Thyroid gland (tissue), 4 donors: ENCODE results near the gene HIVEP2. TPM values are rescaled to one million over a fixed set of nuclear protein-coding genes. Genes with fewer than 3 reads are reported as not detected.

ENCODE experiments used
- DNase-seq, 2 donors: peaks; one replicate each; pipeline ENCODE4 v3.0.0-alpha.2; 2019
- H3K27ac ChIP-seq, 3 donors: fragments of 200-600 bp; sonication (generic); 1 replicate in 2 of 3; 2 replicates in 1 of 3; pipeline ENCODE4 v1.5.1; 2016 to 2019; ENCODE audit warnings: mild to moderate bottlenecking in 1 of 3, moderate library complexity in 1 of 3
- H3K27me3 ChIP-seq: fragments of 200-600 bp; sonication (generic); one replicate; pipeline ENCODE4 v1.5.1; 2019
- H3K36me3 ChIP-seq, 2 donors: fragments of 200-600 bp; sonication (generic); one replicate each; pipeline ENCODE4 v1.5.1; 2016 to 2019
- H3K4me1 ChIP-seq, 2 donors: fragments of 200-600 bp; sonication (generic); one replicate each; pipeline ENCODE4 v1.5.1; 2017 to 2019
- H3K4me3 ChIP-seq, 3 donors: fragments of 200-600 bp; sonication (generic); replicated peaks in 1 of 3; 1 replicate in 2 of 3; 2 replicates in 1 of 3; pipeline ENCODE4 v1.5.1; 2016; ENCODE audit warnings: mild to moderate bottlenecking in 1 of 3
- H3K9me3 ChIP-seq: fragments of 200-600 bp; sonication (generic); one replicate; pipeline ENCODE4 v1.5.1; 2017
- CTCF ChIP-seq, 6 experiments: fragments of 200-600 bp in 3 of 6; fragments of 450-650 bp in 3 of 6; sonication (generic) in 3 of 6; IDR thresholded peaks; one replicate each; pipeline ENCODE4 v1.5.1; 2016 to 2019; ENCODE audit warnings: antibody characterized with exemption in 6 of 6, mild to moderate bottlenecking in 2 of 6, inconsistent platforms in 1 of 6, moderate library complexity in 1 of 6
- POLR2A ChIP-seq, 2 donors: fragments of 450-650 bp; IDR thresholded peaks; one replicate each; pipeline ENCODE4 v1.6.1; 2017; ENCODE audit warnings: antibody characterized with exemption in 2 of 2, mild to moderate bottlenecking in 2 of 2, moderate library complexity in 1 of 2
- WGBS, 2 donors: methylation state at CpG; one replicate each; pipeline ENCODE4 v1.1.5; 2017; 5-methylcytosine and 5-hydroxymethylcytosine counted together
- intact Hi-C: fragments of 100-400 bp; cut with DNase I; formaldehyde crosslinking; loops from one replicate; pipeline ENCODE4 v1.15.1; 2023
- total RNA-seq, 4 donors: library from RNA; depleted of rRNA; stranded (reverse); fragments of >200 nt; gene quantifications; one replicate each; pipeline ENCODE4 v1.2.3, GENCODE V29; 2016

The HIVEP2 gene
- total RNA-seq, 4 donors from 2014 or later, result 23.3 to 41.8 (median 26.4) TPM

DNA sequence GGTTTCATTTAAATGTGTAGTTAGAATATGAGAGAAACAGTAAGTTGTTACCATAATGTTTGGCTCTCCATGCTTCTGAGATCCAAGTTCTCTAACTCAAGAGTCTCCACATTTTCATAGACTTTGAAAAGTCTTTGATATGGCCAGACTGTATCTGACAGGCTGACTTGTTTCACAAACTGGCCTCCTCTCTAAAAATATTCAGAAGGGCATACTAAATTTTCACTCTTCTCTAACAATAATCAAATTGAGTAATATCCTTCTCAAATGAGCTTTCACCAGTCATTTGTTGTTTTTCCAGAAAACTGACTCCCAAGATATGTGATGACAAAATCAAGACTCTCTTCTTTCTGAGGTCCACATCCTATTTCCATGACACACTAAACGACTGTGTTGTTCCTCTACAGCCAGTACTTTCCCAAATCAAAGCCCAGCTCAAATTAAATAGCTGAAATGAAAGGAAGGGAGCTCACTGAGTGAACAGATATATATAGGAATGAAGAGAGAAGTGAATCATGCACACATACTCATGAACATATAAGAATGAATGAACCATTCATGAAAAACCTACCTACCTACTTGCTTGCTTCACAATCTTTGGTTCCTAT is 15.1 kb downstream of the HIVEP2 start:
- Histone ChIP-seq H3K4me1 (peaks cover 14 to 17% of the 10 kb centered on the region in 2 donors), H3K4me3 (no peak overlapping the region), H3K27me3 (no peaks in the 10 kb centered on the region), H3K36me3 (no peaks in the 10 kb centered on the region), H3K9me3 (no peaks in the 10 kb centered on the region), H3K27ac (no peak overlapping the region)
- TF ChIP-seq CTCF (IDR thresholded peaks at IDR 0.05), result no peak
- no peak for TF ChIP-seq POLR2A (IDR thresholded peaks at IDR 0.05)
- intact Hi-C loops, result loop anchor here (10.0 kb wide), 1 partner anchor 45 kb away; no protein-coding TSS in a partner anchor
- WGBS, 2 donors, result 88 to 90% methylated on average over 1 of the region's 1 CpG
- no peak for DNase-seq

GRCh38 chr6:142927904-142928303 is 17.1 kb downstream of the HIVEP2 start:
- Histone ChIP-seq H3K4me1 (peaks cover 4 to 8% of the 10 kb centered on the region in 2 donors), H3K27ac (peak overlapping the region in 2 of 3 donors; percentile 90 to 96), H3K4me3 (no peak overlapping the region), H3K9me3 (no peaks in the 10 kb centered on the region), H3K27me3 (no peaks in the 10 kb centered on the region), H3K36me3 (no peaks in the 10 kb centered on the region)
- 65 to 82% methylated on average over 5 of the region's 5 CpGs for WGBS, 2 donors
- intact Hi-C loops, result no loop called here
- no peak for DNase-seq
- TF ChIP-seq CTCF (IDR thresholded peaks at IDR 0.05), result no peak
- TF ChIP-seq POLR2A (IDR thresholded peaks at IDR 0.05), result no peak

DNA sequence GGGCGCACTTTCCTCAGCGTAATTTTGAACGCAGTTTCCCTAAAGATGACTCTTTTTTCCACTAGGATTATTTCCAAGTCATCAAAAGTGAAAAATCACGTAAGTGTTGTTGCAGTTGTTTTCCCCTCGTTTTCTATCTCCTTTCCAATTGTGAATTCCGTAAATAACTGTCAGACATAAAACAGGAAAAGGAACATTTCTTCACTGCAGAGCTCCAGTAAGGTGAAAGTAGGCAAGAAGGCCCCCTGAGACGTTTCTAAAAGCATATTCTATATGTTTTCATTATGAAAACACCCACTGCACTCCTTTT is 17.8 kb downstream of the HIVEP2 start:
- DNase-seq, result no peak
- H3K36me3 ChIP-seq, result no peaks in the 10 kb centered on the region
- H3K27me3 ChIP-seq, result no peaks in the 10 kb centered on the region
- WGBS, 2 donors, result 7 to 17% methylated on average over 7 of the region's 7 CpGs
- H3K4me3 ChIP-seq, result peak overlapping the region in 2 of 3 donors; percentile 32 to 47
- TF ChIP-seq POLR2A (IDR thresholded peaks at IDR 0.05) (no peak), CTCF (IDR thresholded peaks at IDR 0.05) (no peak)
- peak overlapping the region; percentile 78 to 96 (median 90) for H3K27ac ChIP-seq
- peaks cover 4 to 8% of the 10 kb centered on the region in 2 donors for H3K4me1 ChIP-seq
- no peaks in the 10 kb centered on the region for H3K9me3 ChIP-seq
- intact Hi-C loops, result no loop called here

DNA sequence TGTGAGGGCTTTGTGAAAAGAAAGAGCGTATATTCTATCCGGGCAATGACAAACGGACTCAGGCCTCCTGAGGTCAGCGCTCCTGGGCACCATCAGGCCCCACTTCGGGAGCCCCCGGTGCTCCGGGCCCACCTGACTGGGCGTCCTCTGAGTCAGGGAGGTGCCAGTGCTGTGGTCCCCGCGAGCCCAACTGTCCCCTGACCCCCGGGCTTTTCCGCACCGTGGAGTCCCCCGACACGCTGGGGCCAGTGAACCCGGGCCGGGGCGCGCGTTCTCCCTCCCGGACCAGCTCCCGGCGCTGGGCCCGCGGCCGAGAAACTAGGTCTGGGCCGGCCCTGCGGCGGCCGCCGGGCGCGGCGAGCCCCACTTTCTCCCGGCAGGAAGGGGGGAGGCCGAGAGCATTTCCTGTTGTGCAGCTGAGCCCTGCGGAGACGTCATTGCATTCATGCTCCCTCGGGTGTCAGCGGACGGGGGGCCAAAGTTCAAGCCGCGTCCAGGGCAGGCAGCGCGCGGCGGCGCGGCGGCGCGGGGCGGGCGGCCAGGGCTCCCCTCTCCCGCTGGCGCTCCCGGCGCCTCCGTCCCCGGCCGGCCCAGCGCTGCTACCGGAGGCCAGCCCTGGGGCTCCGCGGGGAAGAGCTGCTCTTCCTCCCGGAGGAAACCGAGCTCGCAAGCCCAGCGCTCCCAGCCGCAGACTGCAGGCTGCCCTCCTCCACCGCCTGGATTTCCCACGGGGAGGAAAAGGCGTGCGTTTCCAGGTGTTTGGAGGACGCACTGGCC is 18.3 kb downstream of the HIVEP2 start:
- no peaks in the 10 kb centered on the region for H3K27me3 ChIP-seq
- DNase-seq, result peak; percentile 73 to 79
- 8% methylated on average over 15 to 27 of the region's 75 CpGs for WGBS, 2 donors
- TF ChIP-seq POLR2A (IDR thresholded peaks at IDR 0.05) (peak in 1 of 2 donors; percentile 69), CTCF (IDR thresholded peaks at IDR 0.05) (no peak)
- H3K4me1 ChIP-seq, result peaks cover 4 to 8% of the 10 kb centered on the region in 2 donors
- H3K4me3 ChIP-seq, result peak overlapping the region in 2 of 3 donors; percentile 33 to 47
- intact Hi-C loops, result no loop called here
- H3K27ac ChIP-seq, result peak overlapping the region; percentile 78 to 96 (median 90)
- no peaks in the 10 kb centered on the region for H3K36me3 ChIP-seq
- no peaks in the 10 kb centered on the region for H3K9me3 ChIP-seq

DNA sequence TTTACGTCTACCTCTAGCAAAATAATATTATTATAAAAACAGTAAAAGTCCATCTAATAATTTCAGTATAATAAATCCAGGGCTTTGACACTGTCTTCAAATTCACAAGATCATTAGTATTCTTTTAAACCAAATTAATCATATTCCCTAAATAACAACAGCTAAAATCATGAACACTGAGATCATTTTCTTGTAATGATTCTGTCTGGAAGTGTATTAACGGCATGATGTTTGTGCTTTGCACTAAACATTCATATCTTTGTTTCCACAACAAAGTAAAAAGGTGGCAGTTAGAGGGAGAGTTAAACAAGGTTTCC is 18.8 kb downstream of the HIVEP2 start:
- Histone ChIP-seq H3K4me1 (peaks cover 4 to 8% of the 10 kb centered on the region in 2 donors), H3K9me3 (no peaks in the 10 kb centered on the region), H3K4me3 (peak overlapping the region in 2 of 3 donors; percentile 33 to 47), H3K36me3 (no peaks in the 10 kb centered on the region), H3K27ac (peak overlapping the region; percentile 78 to 96 (median 90)), H3K27me3 (no peaks in the 10 kb centered on the region)
- 81 to 82% methylated on average over 2 of the region's 2 CpGs for WGBS, 2 donors
- TF ChIP-seq CTCF (IDR thresholded peaks at IDR 0.05) (no peak), POLR2A (IDR thresholded peaks at IDR 0.05) (no peak)
- intact Hi-C loops, result no loop called here
- no peak for DNase-seq
